Gastrocnemius medialis (tissue), 4 donors: Measurements from ENCODE around the gene DYNLT1. TPM values are rescaled to one million over a fixed set of nuclear protein-coding genes. Genes with fewer than 3 reads are reported as not detected.

ENCODE experiments used
- ATAC-seq, 2 donors: fragments of 150-250 bp; one replicate each; pipeline ENCODE4 v1.9.1; 2016
- DNase-seq, 2 donors: peaks; one replicate each; pipeline ENCODE4 v3.0.0-alpha.2; 2019
- H3K27ac ChIP-seq, 4 donors: fragments of 200-600 bp; sonication (generic); 1 replicate in 1 of 4; 2 replicates in 3 of 4; pipeline ENCODE4 v1.5.1; 2016 to 2018; ENCODE audit warnings: mild to moderate bottlenecking in 2 of 4, moderate library complexity in 1 of 4
- H3K27me3 ChIP-seq, 3 donors: fragments of 200-600 bp; sonication (generic) in 2 of 3; 1 replicate in 1 of 3; 2 replicates in 2 of 3; pipeline versions ENCODE4 v1.5.1 to v1.6.0; 2016 to 2019; ENCODE audit warnings: mild to moderate bottlenecking in 1 of 3, moderate library complexity in 1 of 3
- H3K36me3 ChIP-seq, 2 donors: fragments of 200-600 bp; sonication (generic) in 1 of 2; one replicate each; pipeline ENCODE4 v1.5.1; 2017 to 2018
- H3K4me1 ChIP-seq, 2 donors: fragments of 200-600 bp; sonication (generic) in 1 of 2; one replicate each; pipeline ENCODE4 v1.5.1; 2016 to 2017; ENCODE audit warnings: mild to moderate bottlenecking in 2 of 2
- H3K4me3 ChIP-seq, 4 donors: fragments of 200-600 bp; sonication (generic) in 3 of 4; 1 replicate in 1 of 4; 2 replicates in 3 of 4; pipeline ENCODE4 v1.5.1; 2016 to 2019; ENCODE audit warnings: mild to moderate bottlenecking in 2 of 4
- H3K9me3 ChIP-seq, 3 donors: fragments of 200-600 bp; sonication (generic) in 2 of 3; 1 replicate in 1 of 3; 2 replicates in 2 of 3; pipeline ENCODE4 v1.5.1; 2016 to 2019
- POLR2A ChIP-seq, 2 donors: fragments of 450-650 bp; IDR thresholded peaks; one replicate each; pipeline ENCODE4 v1.6.1; 2017; ENCODE audit warnings: antibody characterized with exemption in 2 of 2, mild to moderate bottlenecking in 2 of 2, moderate library complexity in 2 of 2
- in situ Hi-C, 4 donors: fragments of 200-750 bp; cut with MboI; loops; one replicate each; pipeline versions ENCODE4 v1.15.0 to v1.8.0; 2017; ENCODE audit warnings: low sequenced_read_pairs in 4 of 4
- intact Hi-C: fragments of 100-400 bp; cut with DNase I; formaldehyde crosslinking; loops from one replicate; pipeline ENCODE4 v1.15.1; 2023; ENCODE audit warnings: low total_unique reads
- total RNA-seq, 4 donors: library from RNA; depleted of rRNA; stranded (reverse); fragments of >200 nt; gene quantifications; one replicate each; pipeline versions ENCODE4 v1.1.0 to v1.2.3, GENCODE V29; 2016
- TF ChIP-seq, protein P1 (sequence below), 5 experiments: fragments of 450-650 bp in 3 of 5; fragments of 200-600 bp in 2 of 5; sonication (generic) in 2 of 5; IDR thresholded peaks in 4 of 5; conservative IDR thresholded peaks in 1 of 5; 1 replicate in 4 of 5; 2 replicates in 1 of 5; pipeline ENCODE4 v1.5.1; 2016 to 2019; ENCODE audit warnings: antibody characterized with exemption in 5 of 5, mild to moderate bottlenecking in 3 of 5, moderate library complexity in 3 of 5

DYNLT1 gene
- total RNA-seq, 4 donors from 2014 or later: 62.8 to 94.7 (median 67.3) TPM

DNA sequence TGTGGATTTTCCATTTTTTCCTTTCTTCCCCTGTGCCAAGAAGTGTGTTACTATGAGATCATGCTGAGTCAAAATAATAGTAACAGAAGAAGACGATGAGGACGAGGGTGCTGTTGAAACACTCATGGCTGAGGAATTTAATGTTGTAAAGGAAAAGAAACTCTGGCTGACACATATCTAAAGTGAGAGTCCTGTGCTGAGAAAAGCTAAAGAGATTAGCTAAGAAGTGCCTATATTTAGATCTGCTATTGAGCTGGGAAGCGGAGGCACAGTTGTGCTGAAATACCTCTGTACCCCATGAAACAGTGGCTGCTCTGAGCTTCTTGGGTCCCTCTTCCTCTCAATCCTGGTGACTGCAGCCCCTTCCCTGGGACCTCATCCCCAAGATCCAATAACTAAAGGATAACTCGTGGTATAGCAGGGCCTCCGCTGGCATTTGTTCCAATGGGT is 4.2 kb upstream of the DYNLT1 start:
- ATAC-seq (peak; percentile 75 to 76), DNase-seq (no peak)
- intact Hi-C loops (loop anchor here (10.0 kb wide), 2 partner anchors 604 to 1404 kb away; no protein-coding TSS in a partner anchor), in situ Hi-C loops (no loop called here)
- Histone ChIP-seq H3K27ac (peak overlapping the region; percentile 77 to 82 (median 78)), H3K4me3 (no peak overlapping the region), H3K27me3 (no peaks in the 10 kb centered on the region), H3K9me3 (no peaks in the 10 kb centered on the region), H3K4me1 (peaks cover 10 to 12% of the 10 kb centered on the region in 2 donors), H3K36me3 (no peaks in the 10 kb centered on the region)
- TF ChIP-seq, protein P1, sequence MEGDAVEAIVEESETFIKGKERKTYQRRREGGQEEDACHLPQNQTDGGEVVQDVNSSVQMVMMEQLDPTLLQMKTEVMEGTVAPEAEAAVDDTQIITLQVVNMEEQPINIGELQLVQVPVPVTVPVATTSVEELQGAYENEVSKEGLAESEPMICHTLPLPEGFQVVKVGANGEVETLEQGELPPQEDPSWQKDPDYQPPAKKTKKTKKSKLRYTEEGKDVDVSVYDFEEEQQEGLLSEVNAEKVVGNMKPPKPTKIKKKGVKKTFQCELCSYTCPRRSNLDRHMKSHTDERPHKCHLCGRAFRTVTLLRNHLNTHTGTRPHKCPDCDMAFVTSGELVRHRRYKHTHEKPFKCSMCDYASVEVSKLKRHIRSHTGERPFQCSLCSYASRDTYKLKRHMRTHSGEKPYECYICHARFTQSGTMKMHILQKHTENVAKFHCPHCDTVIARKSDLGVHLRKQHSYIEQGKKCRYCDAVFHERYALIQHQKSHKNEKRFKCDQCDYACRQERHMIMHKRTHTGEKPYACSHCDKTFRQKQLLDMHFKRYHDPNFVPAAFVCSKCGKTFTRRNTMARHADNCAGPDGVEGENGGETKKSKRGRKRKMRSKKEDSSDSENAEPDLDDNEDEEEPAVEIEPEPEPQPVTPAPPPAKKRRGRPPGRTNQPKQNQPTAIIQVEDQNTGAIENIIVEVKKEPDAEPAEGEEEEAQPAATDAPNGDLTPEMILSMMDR (IDR thresholded peaks at IDR 0.05 in 4 of 5, conservative IDR thresholded peaks at IDR 0.05 in 1 of 5): no peak
- no peak for TF ChIP-seq POLR2A (IDR thresholded peaks at IDR 0.05)

DNA sequence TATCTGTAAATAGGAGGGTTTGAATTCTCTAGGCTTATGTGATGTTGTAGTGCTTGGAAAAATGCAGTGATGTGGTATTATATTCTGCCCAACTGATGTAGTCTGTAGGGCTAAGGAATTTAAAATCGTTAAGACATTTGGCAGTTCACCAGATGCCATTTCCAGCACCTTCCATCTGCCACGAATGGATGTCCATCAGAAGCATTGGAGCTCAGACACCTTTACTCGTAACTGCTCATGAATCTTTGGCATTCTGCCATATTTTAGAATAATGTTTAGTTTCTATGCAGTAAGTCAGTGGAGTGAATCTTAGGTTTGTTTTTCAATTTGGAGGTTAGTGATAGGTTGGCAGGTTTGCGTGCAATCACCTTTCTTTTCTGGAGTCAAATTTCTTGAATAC is 3.0 kb upstream of the DYNLT1 start:
- peak overlapping the region in 1 of 4 donors; percentile 80 for H3K27ac ChIP-seq
- no peak overlapping the region for H3K4me3 ChIP-seq
- intact Hi-C loops: loop anchor here (10.0 kb wide), 2 partner anchors 603 to 1403 kb away; no protein-coding TSS in a partner anchor
- H3K4me1 ChIP-seq: peaks cover 22 to 23% of the 10 kb centered on the region in 2 donors
- TF ChIP-seq, protein P1 (IDR thresholded peaks at IDR 0.05 in 4 of 5, conservative IDR thresholded peaks at IDR 0.05 in 1 of 5): no peak
- no peak for TF ChIP-seq POLR2A (IDR thresholded peaks at IDR 0.05)
- H3K27me3 ChIP-seq: no peaks in the 10 kb centered on the region
- ATAC-seq: no peak
- no peaks in the 10 kb centered on the region for H3K9me3 ChIP-seq
- in situ Hi-C loops: no loop called here
- H3K36me3 ChIP-seq: no peaks in the 10 kb centered on the region
- DNase-seq: no peak

DNA sequence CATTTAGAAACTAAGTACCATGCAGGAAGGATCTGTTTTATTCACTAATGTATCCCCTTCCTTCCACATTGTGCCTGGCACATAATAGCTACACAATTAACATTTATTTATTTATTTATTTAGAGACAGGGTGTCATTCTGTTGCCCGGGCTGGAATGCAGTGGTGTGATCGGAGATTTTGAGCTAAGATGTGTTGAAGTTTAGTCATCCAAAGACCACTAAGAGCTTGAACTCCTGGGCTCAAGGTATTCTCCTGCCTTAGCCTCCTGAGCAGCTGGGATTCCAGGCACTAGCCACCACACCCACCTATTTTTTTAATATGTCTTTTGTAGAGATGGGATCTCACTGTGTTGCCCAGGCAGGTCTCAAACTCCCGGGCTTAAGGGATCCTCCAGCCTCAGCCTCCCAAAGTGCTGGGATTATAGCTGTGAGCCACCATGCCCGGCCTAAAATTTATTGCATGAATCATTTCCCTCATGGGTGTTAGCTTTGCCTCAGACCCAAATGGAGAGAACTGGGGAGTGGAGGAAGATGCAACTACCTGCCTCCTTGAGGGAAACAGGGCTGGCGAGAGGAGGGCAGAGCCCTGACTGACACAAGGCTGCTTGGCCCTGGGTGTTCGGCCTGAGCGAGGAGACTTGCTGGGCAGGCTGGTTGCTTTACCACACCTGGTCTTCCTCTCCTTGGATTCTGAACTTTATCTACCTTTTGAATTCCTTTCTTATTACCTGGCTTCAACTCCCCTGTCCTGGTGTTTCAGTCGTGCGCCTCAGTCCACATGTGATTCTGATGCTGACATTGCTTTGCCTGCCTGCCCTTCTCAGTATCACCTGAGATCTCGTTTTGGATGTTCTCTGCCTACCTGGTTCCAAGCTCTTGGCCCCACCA is 1.7 kb upstream of the DYNLT1 start:
- H3K4me3 ChIP-seq: no peak overlapping the region
- no peaks in the 10 kb centered on the region for H3K9me3 ChIP-seq
- H3K4me1 ChIP-seq: peaks cover 33 to 34% of the 10 kb centered on the region in 2 donors
- H3K27me3 ChIP-seq: no peaks in the 10 kb centered on the region
- ATAC-seq: no peak
- in situ Hi-C loops (no loop called here), intact Hi-C loops (loop anchor here (10.0 kb wide), 2 partner anchors 601 to 1401 kb away; no protein-coding TSS in a partner anchor)
- peak in 1 of 2 donors; percentile 7 for DNase-seq
- TF ChIP-seq, protein P1 (IDR thresholded peaks at IDR 0.05 in 4 of 5, conservative IDR thresholded peaks at IDR 0.05 in 1 of 5): no peak
- peak overlapping the region in 3 of 4 donors; percentile 43 to 100 (median 97) for H3K27ac ChIP-seq
- H3K36me3 ChIP-seq: no peaks in the 10 kb centered on the region

DNA sequence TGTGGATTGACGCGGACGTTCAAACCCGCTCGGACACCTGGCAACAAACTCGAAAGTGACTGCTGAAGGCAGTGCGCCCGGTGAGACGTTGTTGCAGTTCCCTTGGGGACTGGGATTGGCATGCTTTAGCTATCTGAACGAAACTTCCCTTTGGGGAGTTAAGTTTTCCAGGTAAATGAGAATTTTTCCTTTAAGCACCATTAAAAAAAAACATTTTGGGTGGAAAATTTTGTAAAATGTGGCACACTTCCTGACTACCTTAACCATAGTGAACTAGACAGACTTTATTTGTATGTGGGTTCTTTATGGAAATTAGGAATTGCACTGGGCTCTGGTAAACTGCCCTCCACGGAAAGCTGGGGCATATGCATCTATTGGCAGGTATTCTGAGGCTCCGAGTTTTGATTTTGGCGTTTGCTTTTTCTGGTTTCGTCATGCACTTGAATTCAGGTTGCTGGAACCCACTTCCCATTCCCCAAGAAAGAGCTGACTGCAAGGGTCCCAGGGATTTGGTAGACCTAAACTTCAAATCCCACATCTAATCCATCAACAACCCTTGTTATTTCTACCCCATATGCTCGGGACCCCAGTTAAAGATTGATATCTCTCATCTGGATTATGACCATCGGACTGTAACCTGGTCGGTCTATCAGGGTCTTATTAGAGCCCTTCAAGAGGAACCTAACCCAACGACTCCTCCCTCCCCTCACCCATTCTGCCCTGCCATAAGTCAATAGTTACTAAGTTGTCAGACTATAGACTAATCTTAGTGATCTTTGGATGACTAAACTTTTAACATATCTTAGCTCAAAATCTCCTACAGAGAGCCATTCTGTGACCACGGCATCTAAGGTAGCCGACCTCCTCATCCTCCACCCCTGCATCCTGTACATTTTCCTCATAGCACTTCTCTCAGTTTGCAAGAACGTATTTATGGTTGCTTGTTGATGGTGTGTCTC is 800 bp upstream of the DYNLT1 start:
- Histone ChIP-seq H3K27me3 (no peaks in the 10 kb centered on the region), H3K4me3 (peak overlapping the region; percentile 87 to 99 (median 96)), H3K4me1 (peaks cover 40 to 42% of the 10 kb centered on the region in 2 donors), H3K27ac (peak overlapping the region; percentile 97 to 100 (median 98)), H3K36me3 (no peaks in the 10 kb centered on the region), H3K9me3 (no peaks in the 10 kb centered on the region)
- TF ChIP-seq POLR2A (IDR thresholded peaks at IDR 0.05): no peak
- TF ChIP-seq, protein P1 (IDR thresholded peaks at IDR 0.05 in 4 of 5, conservative IDR thresholded peaks at IDR 0.05 in 1 of 5): no peak
- no peak for DNase-seq
- intact Hi-C loops (loop anchor here (10.0 kb wide), 2 partner anchors 601 to 1401 kb away; no protein-coding TSS in a partner anchor), in situ Hi-C loops (no loop called here)
- peak; percentile 26 to 30 for ATAC-seq
